ENCODE data around the gene IL19. TPM values are rescaled to one million over a fixed set of nuclear protein-coding genes. Genes with fewer than 3 reads are reported as not detected.

IL19 gene, protein sequence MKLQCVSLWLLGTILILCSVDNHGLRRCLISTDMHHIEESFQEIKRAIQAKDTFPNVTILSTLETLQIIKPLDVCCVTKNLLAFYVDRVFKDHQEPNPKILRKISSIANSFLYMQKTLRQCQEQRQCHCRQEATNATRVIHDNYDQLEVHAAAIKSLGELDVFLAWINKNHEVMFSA
- total RNA-seq (2021) = not detected in 3 replicates
- Bru-seq, nascent RNA = not detected
- long read RNA-seq, experiment 1 = 0 reads
- long read RNA-seq, experiment 2 = 0 reads
- long read RNA-seq, experiment 3 = 0 reads

DNA sequence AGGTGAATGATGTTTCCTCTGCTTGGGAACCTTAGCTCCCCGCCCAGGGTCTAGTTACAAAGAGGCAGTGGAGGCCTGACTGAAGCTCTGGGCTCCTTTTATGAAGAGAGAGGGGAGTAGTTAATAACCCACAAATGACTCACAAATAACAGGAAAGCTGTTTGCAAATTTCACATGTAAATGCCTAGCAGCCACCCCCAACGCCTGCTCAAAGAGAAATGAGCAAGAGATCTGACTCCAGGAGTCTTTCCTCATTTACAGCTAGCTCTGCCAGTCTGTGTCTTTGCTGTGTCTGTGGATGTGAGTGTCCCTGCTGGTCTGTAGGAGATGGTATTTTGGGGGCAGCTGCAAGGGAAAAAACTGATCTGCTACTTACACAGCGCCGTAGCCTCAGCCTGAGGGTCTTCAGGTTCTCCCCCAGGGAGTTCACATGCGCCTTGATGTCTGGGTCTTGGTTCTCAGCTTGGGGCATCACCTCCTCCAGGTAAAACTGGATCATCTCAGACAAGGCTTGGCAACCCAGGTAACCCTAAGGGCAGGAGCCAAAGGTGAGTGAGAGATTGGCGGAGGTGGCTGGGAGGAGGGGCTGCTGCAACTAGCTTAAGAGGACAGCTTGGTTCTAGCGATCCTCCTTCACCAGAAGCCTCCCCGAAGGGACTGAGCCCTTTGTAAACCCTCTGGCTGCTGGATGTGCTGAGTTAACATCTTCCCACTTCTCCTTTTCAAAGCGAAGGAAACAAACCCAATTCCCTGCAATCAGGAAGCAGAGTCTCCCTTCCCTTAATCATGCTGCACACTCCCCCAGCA lies at the start of gene IL19:
Gene IL19, plus strand, starts transcription at position 243 of the 807 bp plus-strand sequence. CDS start 65,890 bp downstream, outside the sequence.
- POLR2A ChIA-PET = no interaction called here
- CTCF ChIA-PET = interaction anchor here (0.6 to 3.8 kb wide), 6 partner anchors 10 to 142 kb away, joined by 3 to 16 read pairs (median 11); no protein-coding TSS in a partner anchor
- H3K27ac Mint-ChIP-seq = no peak within 1 kb of the TSS
- H3K4me3 Mint-ChIP-seq = no peak within 1 kb of the TSS
- H3K4me1 Mint-ChIP-seq = peaks cover 33% of the 10 kb centered on the region
- H3K27me3 Mint-ChIP-seq (ENCODE audit: low read depth) = peaks cover 4% of the 10 kb centered on the region
- ATAC-seq (peak; percentile 62), DNase-seq (ENCODE audit: low spot score) (no peak)
- H3K36me3 Mint-ChIP-seq = no peaks in the 10 kb centered on the region
- TF ChIP-seq, protein P1, sequence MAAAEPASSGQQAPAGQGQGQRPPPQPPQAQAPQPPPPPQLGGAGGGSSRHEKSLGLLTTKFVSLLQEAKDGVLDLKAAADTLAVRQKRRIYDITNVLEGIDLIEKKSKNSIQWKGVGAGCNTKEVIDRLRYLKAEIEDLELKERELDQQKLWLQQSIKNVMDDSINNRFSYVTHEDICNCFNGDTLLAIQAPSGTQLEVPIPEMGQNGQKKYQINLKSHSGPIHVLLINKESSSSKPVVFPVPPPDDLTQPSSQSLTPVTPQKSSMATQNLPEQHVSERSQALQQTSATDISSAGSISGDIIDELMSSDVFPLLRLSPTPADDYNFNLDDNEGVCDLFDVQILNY (CRISPR knock-in tag; IDR thresholded peaks at IDR 0.05) = no peak
- TF ChIP-seq, protein P2, sequence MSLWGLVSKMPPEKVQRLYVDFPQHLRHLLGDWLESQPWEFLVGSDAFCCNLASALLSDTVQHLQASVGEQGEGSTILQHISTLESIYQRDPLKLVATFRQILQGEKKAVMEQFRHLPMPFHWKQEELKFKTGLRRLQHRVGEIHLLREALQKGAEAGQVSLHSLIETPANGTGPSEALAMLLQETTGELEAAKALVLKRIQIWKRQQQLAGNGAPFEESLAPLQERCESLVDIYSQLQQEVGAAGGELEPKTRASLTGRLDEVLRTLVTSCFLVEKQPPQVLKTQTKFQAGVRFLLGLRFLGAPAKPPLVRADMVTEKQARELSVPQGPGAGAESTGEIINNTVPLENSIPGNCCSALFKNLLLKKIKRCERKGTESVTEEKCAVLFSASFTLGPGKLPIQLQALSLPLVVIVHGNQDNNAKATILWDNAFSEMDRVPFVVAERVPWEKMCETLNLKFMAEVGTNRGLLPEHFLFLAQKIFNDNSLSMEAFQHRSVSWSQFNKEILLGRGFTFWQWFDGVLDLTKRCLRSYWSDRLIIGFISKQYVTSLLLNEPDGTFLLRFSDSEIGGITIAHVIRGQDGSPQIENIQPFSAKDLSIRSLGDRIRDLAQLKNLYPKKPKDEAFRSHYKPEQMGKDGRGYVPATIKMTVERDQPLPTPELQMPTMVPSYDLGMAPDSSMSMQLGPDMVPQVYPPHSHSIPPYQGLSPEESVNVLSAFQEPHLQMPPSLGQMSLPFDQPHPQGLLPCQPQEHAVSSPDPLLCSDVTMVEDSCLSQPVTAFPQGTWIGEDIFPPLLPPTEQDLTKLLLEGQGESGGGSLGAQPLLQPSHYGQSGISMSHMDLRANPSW (CRISPR knock-in tag; conservative IDR thresholded peaks at IDR 0.05; ENCODE audit: low read depth) = no peak
- TF ChIP-seq, protein P3, sequence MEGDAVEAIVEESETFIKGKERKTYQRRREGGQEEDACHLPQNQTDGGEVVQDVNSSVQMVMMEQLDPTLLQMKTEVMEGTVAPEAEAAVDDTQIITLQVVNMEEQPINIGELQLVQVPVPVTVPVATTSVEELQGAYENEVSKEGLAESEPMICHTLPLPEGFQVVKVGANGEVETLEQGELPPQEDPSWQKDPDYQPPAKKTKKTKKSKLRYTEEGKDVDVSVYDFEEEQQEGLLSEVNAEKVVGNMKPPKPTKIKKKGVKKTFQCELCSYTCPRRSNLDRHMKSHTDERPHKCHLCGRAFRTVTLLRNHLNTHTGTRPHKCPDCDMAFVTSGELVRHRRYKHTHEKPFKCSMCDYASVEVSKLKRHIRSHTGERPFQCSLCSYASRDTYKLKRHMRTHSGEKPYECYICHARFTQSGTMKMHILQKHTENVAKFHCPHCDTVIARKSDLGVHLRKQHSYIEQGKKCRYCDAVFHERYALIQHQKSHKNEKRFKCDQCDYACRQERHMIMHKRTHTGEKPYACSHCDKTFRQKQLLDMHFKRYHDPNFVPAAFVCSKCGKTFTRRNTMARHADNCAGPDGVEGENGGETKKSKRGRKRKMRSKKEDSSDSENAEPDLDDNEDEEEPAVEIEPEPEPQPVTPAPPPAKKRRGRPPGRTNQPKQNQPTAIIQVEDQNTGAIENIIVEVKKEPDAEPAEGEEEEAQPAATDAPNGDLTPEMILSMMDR (IDR thresholded peaks at IDR 0.05) = no peak
- no peak for TF ChIP-seq SP1 (CRISPR knock-in tag; conservative IDR thresholded peaks at IDR 0.05)
- no peak for TF ChIP-seq FOXP1 (CRISPR knock-in tag; IDR thresholded peaks at IDR 0.05; ENCODE audit: borderline replicate concordance)
- TF ChIP-seq, protein P4, sequence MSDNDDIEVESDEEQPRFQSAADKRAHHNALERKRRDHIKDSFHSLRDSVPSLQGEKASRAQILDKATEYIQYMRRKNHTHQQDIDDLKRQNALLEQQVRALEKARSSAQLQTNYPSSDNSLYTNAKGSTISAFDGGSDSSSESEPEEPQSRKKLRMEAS (CRISPR knock-in tag; IDR thresholded peaks at IDR 0.05) = no peak
- no peak for TF ChIP-seq SOX15 (CRISPR knock-in tag; IDR thresholded peaks at IDR 0.05)
- TF ChIP-seq GRHL2 (CRISPR knock-in tag; IDR thresholded peaks at IDR 0.05; ENCODE audit: insufficient replicate concordance, severe bottlenecking) = no peak
- no peak for TF ChIP-seq ZBTB21 (CRISPR knock-in tag; IDR thresholded peaks at IDR 0.05; ENCODE audit: borderline replicate concordance)
- TF ChIP-seq, protein P5, sequence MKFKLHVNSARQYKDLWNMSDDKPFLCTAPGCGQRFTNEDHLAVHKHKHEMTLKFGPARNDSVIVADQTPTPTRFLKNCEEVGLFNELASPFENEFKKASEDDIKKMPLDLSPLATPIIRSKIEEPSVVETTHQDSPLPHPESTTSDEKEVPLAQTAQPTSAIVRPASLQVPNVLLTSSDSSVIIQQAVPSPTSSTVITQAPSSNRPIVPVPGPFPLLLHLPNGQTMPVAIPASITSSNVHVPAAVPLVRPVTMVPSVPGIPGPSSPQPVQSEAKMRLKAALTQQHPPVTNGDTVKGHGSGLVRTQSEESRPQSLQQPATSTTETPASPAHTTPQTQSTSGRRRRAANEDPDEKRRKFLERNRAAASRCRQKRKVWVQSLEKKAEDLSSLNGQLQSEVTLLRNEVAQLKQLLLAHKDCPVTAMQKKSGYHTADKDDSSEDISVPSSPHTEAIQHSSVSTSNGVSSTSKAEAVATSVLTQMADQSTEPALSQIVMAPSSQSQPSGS (CRISPR knock-in tag; IDR thresholded peaks at IDR 0.05; ENCODE audit: borderline replicate concordance, low read depth) = no peak
- TF ChIP-seq, protein P6, sequence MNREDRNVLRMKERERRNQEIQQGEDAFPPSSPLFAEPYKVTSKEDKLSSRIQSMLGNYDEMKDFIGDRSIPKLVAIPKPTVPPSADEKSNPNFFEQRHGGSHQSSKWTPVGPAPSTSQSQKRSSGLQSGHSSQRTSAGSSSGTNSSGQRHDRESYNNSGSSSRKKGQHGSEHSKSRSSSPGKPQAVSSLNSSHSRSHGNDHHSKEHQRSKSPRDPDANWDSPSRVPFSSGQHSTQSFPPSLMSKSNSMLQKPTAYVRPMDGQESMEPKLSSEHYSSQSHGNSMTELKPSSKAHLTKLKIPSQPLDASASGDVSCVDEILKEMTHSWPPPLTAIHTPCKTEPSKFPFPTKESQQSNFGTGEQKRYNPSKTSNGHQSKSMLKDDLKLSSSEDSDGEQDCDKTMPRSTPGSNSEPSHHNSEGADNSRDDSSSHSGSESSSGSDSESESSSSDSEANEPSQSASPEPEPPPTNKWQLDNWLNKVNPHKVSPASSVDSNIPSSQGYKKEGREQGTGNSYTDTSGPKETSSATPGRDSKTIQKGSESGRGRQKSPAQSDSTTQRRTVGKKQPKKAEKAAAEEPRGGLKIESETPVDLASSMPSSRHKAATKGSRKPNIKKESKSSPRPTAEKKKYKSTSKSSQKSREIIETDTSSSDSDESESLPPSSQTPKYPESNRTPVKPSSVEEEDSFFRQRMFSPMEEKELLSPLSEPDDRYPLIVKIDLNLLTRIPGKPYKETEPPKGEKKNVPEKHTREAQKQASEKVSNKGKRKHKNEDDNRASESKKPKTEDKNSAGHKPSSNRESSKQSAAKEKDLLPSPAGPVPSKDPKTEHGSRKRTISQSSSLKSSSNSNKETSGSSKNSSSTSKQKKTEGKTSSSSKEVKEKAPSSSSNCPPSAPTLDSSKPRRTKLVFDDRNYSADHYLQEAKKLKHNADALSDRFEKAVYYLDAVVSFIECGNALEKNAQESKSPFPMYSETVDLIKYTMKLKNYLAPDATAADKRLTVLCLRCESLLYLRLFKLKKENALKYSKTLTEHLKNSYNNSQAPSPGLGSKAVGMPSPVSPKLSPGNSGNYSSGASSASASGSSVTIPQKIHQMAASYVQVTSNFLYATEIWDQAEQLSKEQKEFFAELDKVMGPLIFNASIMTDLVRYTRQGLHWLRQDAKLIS (CRISPR knock-in tag; IDR thresholded peaks at IDR 0.05; ENCODE audit: borderline replicate concordance) = no peak
- TF ChIP-seq ZNF317 (CRISPR knock-in tag; IDR thresholded peaks at IDR 0.05; ENCODE audit: borderline replicate concordance, low read depth) = no peak
- TF ChIP-seq CREB1 (CRISPR knock-in tag; IDR thresholded peaks at IDR 0.05) = no peak
- TF ChIP-seq, protein P7, sequence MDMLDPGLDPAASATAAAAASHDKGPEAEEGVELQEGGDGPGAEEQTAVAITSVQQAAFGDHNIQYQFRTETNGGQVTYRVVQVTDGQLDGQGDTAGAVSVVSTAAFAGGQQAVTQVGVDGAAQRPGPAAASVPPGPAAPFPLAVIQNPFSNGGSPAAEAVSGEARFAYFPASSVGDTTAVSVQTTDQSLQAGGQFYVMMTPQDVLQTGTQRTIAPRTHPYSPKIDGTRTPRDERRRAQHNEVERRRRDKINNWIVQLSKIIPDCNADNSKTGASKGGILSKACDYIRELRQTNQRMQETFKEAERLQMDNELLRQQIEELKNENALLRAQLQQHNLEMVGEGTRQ (CRISPR knock-in tag; IDR thresholded peaks at IDR 0.05) = no peak
- TF ChIP-seq ZNF232 (CRISPR knock-in tag; IDR thresholded peaks at IDR 0.05) = no peak
- no peak for TF ChIP-seq KAT7 (CRISPR knock-in tag; IDR thresholded peaks at IDR 0.05; ENCODE audit: borderline replicate concordance)
- no peaks in the 10 kb centered on the region for H3K9me3 Mint-ChIP-seq

All from WTC11 (cell line).